ENCODE measurements around the gene PTOV1.

Gene PTOV1

DNA sequence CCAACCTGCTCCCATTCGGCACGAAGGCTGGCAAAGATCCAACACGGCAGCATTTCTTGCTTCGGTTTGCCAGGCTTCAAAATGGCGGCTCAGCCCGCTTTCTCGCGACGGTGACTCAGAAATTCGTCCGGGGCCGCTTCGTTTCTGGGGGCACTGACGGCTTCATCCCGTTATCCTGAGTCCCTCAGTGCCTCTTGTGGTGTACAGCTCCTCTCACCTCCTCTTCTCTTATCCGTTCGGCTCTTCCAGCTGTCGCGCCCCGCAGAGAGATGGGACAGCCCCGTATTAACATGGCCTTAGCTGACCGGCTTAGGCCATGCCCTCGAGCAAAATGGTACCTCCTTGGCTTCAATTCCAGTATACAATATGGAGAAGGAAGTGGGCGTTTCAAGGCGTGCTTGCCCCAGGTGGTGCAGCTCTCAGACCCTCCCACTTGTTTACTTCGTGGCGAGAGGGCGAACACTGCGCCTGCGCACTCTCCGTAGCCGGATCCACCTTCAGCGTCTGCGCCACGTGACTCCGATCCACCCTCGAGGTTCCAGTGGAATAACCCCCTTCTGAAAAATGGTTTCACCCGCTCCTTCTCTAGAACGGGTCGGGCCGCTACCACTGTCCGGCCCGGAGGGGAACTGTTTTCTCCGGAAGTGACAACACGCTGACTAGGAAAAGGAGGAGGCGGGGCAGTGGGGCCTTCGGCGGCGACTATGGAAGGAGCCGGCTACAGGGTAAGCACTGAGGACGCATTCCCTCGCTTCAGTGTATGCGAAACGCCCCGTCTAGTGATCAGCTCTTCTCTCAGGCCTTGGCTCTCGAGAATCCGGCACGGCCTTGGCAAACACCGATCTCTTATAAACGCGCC, 26.3 kb downstream of the PTOV1 start, which contains the start of the genes AKT1S1 and TBC1D17:
TSS of gene AKT1S1 (minus strand) at position 336 of the 859 bp plus-strand sequence. CDS start 4,060 bp downstream, outside the sequence.
TSS of gene TBC1D17 (plus strand) at position 683 of the 859 bp plus-strand sequence. CDS start at position 705, 22 bp downstream.
- Histone ChIP-seq H3K9me3 (replicated peaks; ENCODE audit: insufficient read depth, low read length) (no peaks in the 10 kb centered on the region), H3K4me3 (ENCODE audit: low read length) (peak within 1 kb of the TSS; percentile 99), H2AFZ (ENCODE audit: low read length) (peak within 1 kb of the TSS; percentile 88), H3K9me2 (replicated peaks; ENCODE audit: insufficient read depth, low read length) (no peaks in the 10 kb centered on the region), H3K4me1 (ENCODE audit: low read length) (peaks cover 4% of the 10 kb centered on the region; the same call in 1 of the 2 replicates), H3K36me3 (replicated peaks; ENCODE audit: insufficient read depth, low read length) (no peaks in the 10 kb centered on the region), H3F3A (ENCODE audit: insufficient read depth, low read length) (peaks cover 4% of the 10 kb centered on the region; the same call in 1 of the 2 replicates), H3K4me2 (ENCODE audit: low read depth, low read length) (peak within 1 kb of the TSS; percentile 96), H3K9ac (ENCODE audit: low read length) (peak within 1 kb of the TSS; percentile 97), H3K27me3 (replicated peaks; ENCODE audit: insufficient read depth, low read length) (no peaks in the 10 kb centered on the region), H4K20me1 (ENCODE audit: insufficient read depth, low read length) (no peaks in the 10 kb centered on the region), H3K79me2 (ENCODE audit: low read length) (peaks cover 52% of the 10 kb centered on the region), H3K27ac (ENCODE audit: low read length) (peak within 1 kb of the TSS; percentile 95)
- DNase-seq: peak; percentile 100
- TF ChIP-seq, protein P1, sequence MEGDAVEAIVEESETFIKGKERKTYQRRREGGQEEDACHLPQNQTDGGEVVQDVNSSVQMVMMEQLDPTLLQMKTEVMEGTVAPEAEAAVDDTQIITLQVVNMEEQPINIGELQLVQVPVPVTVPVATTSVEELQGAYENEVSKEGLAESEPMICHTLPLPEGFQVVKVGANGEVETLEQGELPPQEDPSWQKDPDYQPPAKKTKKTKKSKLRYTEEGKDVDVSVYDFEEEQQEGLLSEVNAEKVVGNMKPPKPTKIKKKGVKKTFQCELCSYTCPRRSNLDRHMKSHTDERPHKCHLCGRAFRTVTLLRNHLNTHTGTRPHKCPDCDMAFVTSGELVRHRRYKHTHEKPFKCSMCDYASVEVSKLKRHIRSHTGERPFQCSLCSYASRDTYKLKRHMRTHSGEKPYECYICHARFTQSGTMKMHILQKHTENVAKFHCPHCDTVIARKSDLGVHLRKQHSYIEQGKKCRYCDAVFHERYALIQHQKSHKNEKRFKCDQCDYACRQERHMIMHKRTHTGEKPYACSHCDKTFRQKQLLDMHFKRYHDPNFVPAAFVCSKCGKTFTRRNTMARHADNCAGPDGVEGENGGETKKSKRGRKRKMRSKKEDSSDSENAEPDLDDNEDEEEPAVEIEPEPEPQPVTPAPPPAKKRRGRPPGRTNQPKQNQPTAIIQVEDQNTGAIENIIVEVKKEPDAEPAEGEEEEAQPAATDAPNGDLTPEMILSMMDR (IDR thresholded peaks at IDR 0.05; ENCODE audit: low read length): no peak
- TF ChIP-seq EZH2phosphoT487 (IDR thresholded peaks at IDR 0.05; ENCODE audit: low read length) (no peak), EZH2 (optimal IDR thresholded peaks at IDR 0.05; ENCODE audit: low read depth, low read length) (no peak)

DNA sequence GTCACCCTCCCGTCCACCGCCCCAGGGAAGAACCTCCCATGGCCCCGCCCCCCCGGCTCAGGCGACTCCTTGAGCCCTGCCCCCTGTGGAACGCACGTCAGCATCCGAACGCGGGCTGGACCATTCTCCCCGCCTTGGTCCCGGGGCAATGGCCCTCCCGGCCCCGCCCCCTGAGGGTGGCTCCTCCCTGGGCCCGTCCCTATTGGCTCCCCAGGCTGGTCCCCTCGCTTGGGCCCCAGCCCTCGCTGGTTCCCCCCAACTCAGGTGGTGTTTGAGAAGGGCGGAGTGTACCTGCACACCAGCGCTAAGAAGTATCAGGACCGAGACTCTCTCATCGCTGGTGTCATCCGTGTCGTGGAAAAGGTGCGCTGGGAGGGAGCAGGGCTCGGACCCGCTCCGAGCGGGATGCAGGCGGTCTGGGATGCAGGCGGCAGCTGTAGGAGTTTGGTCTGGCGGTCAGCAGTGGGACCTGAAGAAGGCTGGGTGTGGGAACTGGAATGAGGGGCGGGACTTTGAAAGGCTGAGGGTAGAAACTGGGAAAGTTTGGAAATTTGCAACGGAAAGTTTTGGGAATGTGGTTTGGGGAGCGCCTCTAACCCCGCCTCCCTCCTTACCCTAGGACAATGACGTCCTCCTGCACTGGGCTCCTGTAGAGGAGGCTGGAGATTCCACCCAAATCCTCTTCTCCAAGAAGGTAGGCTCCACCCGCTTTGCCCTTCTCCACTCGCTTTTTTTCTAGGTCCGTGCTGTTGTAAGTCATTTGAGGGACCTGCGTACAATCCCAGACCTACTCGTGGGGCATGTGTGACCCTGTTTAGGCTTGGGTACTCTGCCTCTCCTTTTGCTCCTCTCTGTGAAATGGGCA, 27.2 kb downstream of the PTOV1 start:
- Histone ChIP-seq H3K79me2 (ENCODE audit: low read length) (peaks cover 49% of the 10 kb centered on the region), H3K27ac (ENCODE audit: low read length) (peak overlapping the region; percentile 95), H3K4me1 (ENCODE audit: low read length) (peaks cover 4% of the 10 kb centered on the region; the same call in 1 of the 2 replicates), H3F3A (ENCODE audit: insufficient read depth, low read length) (peaks cover 4% of the 10 kb centered on the region; the same call in 1 of the 2 replicates), H2AFZ (ENCODE audit: low read length) (peak overlapping the region; percentile 88), H3K27me3 (replicated peaks; ENCODE audit: insufficient read depth, low read length) (no peaks in the 10 kb centered on the region), H3K9me2 (replicated peaks; ENCODE audit: insufficient read depth, low read length) (no peaks in the 10 kb centered on the region), H3K9ac (ENCODE audit: low read length) (peak overlapping the region; percentile 97), H4K20me1 (ENCODE audit: insufficient read depth, low read length) (no peaks in the 10 kb centered on the region), H3K9me3 (replicated peaks; ENCODE audit: insufficient read depth, low read length) (no peaks in the 10 kb centered on the region), H3K4me3 (ENCODE audit: low read length) (peak overlapping the region; percentile 99), H3K4me2 (ENCODE audit: low read depth, low read length) (peak overlapping the region; percentile 96), H3K36me3 (replicated peaks; ENCODE audit: insufficient read depth, low read length) (no peaks in the 10 kb centered on the region; the same call in 1 of the 2 replicates)
- TF ChIP-seq, protein P1 (IDR thresholded peaks at IDR 0.05; ENCODE audit: low read length): no peak
- peak; percentile 99 for DNase-seq

DNA sequence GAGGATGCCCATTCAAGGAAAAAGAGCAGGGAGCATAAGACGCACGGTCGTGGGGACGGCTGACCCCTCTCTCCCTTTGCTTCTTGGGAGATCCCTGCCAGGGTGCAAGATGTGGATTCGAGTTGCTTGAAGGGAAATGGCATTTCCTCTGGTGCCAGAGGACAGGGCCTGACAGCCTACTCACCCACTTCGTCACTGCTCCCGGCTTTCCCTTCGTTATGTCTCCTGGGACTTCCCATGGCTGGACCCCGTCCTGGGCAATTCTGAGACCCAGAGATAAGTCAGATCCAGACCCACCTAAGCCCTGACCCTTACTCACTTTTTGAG, 27.7 kb downstream of the PTOV1 start:
- Histone ChIP-seq H2AFZ (ENCODE audit: low read length) (no peak overlapping the region), H3K36me3 (replicated peaks; ENCODE audit: insufficient read depth, low read length) (no peaks in the 10 kb centered on the region; the same call in 1 of the 2 replicates), H3K79me2 (ENCODE audit: low read length) (peaks cover 43% of the 10 kb centered on the region), H3F3A (ENCODE audit: insufficient read depth, low read length) (peaks cover 4% of the 10 kb centered on the region; the same call in 1 of the 2 replicates), H3K9me2 (replicated peaks; ENCODE audit: insufficient read depth, low read length) (no peaks in the 10 kb centered on the region), H3K9me3 (replicated peaks; ENCODE audit: insufficient read depth, low read length) (no peaks in the 10 kb centered on the region), H3K4me1 (ENCODE audit: low read length) (peaks cover 4% of the 10 kb centered on the region; the same call in 1 of the 2 replicates), H3K27me3 (replicated peaks; ENCODE audit: insufficient read depth, low read length) (no peaks in the 10 kb centered on the region), H3K9ac (ENCODE audit: low read length) (peak overlapping the region; percentile 97; the same call in 1 of the 2 replicates), H4K20me1 (ENCODE audit: insufficient read depth, low read length) (no peaks in the 10 kb centered on the region), H3K27ac (ENCODE audit: low read length) (no peak overlapping the region), H3K4me3 (ENCODE audit: low read length) (peak overlapping the region; percentile 99; the same call in 1 of the 2 replicates), H3K4me2 (ENCODE audit: low read depth, low read length) (peak overlapping the region; percentile 96)
- TF ChIP-seq, protein P1 (IDR thresholded peaks at IDR 0.05; ENCODE audit: low read length): no peak
- no peak for TF ChIP-seq EZH2 (optimal IDR thresholded peaks at IDR 0.05; ENCODE audit: low read depth, low read length)
- no peak for TF ChIP-seq EZH2phosphoT487 (IDR thresholded peaks at IDR 0.05; ENCODE audit: low read length)
- no peak for DNase-seq

All from MM.1S (cell line).